Epithelial cell of proximal tubule (primary cell): ENCODE measurements around the gene TSPAN17. TPM values are rescaled to one million over a fixed set of nuclear protein-coding genes. Genes with fewer than 3 reads are reported as not detected.
A peak's percentile ranks its signal among the peaks of the same experiment; 100 is the strongest.

ENCODE experiments used
- DNase-seq: peaks from one replicate; pipeline ENCODE4 v3.0.0-alpha.2; 2011; ENCODE audit warnings: low read depth
- H3K4me3 ChIP-seq: 2 replicates; pipeline ENCODE4 v1.5.1; 2011; ENCODE audit warnings: low read depth, mild to moderate bottlenecking, low read length
- CTCF ChIP-seq: conservative IDR thresholded peaks from 2 replicates; pipeline ENCODE4 v1.5.1; 2012; ENCODE audit warnings: low read depth, mild to moderate bottlenecking, low read length
- total RNA-seq: library from RNA; depleted of rRNA; stranded (reverse); fragments of >200 nt; gene quantifications from 2 replicates; pipeline ENCODE4 v1.2.3, GENCODE V29; 2015

TSPAN17 gene
- total RNA-seq, 1 donor from 2014 or later, result 29.1 TPM

- peak; percentile 88 for TF ChIP-seq CTCF
- no peak overlapping the region for H3K4me3 ChIP-seq
- no peak for DNase-seq
These were observed 13.8 kb downstream of the TSPAN17 start for GRCh38 chr5:176660860-176661641.

- no peak for TF ChIP-seq CTCF
- DNase-seq, result no peak
- H3K4me3 ChIP-seq, result no peak overlapping the region
These were observed 14.4 kb downstream of the TSPAN17 start for GRCh38 chr5:176661676-176662075.

GRCh38 chr5:176662371-176663333 lies 15.4 kb downstream of the TSPAN17 start:
- no peak for DNase-seq
- TF ChIP-seq CTCF, result no peak
- H3K4me3 ChIP-seq, result no peak overlapping the region

- H3K4me3 ChIP-seq, result no peak overlapping the region
- DNase-seq, result no peak
- TF ChIP-seq CTCF, result no peak
These were observed 16.3 kb downstream of the TSPAN17 start for GRCh38 chr5:176663566-176663965.

GRCh38 chr5:176664479-176664878 lies 17.2 kb downstream of the TSPAN17 start:
- no peak overlapping the region for H3K4me3 ChIP-seq

GRCh38 chr5:176664886-176665285 lies 17.6 kb downstream of the TSPAN17 start:
- TF ChIP-seq CTCF, result no peak

More at GRCh38 chr5:176664479-176664878, 17.2 kb downstream of the TSPAN17 start:
- TF ChIP-seq CTCF, result no peak
- DNase-seq, result no peak

More at GRCh38 chr5:176664886-176665285, 17.6 kb downstream of the TSPAN17 start:
- H3K4me3 ChIP-seq, result no peak overlapping the region
- DNase-seq, result no peak
